Dendritic cell treated with granulocyte-macrophage colony-stimulating factor and Interleukin-4, amounts not matched to agents 40 ng/mL and 50 ng/mL, for 4 days (primary cell): Measurements from ENCODE around the gene ZMYND8.

ENCODE experiments used
- H3K27ac Mint-ChIP-seq: one replicate; pipeline ENCODE4 v1.8.0; 2022; ENCODE audit warnings: mild to moderate bottlenecking, mixed read lengths
- H3K27me3 Mint-ChIP-seq: one replicate; pipeline ENCODE4 v1.8.0; 2022; ENCODE audit warnings: mild to moderate bottlenecking, mixed read lengths
- H3K36me3 Mint-ChIP-seq: one replicate; pipeline ENCODE4 v1.8.0; 2022; ENCODE audit warnings: low read depth, mixed read lengths
- H3K4me1 Mint-ChIP-seq: one replicate; pipeline ENCODE4 v1.8.0; 2022; ENCODE audit warnings: low read depth, mixed read lengths
- H3K4me3 Mint-ChIP-seq: one replicate; pipeline ENCODE4 v1.8.0; 2022; ENCODE audit warnings: mild to moderate bottlenecking, moderate library complexity, mixed read lengths
- H3K9me3 Mint-ChIP-seq: one replicate; pipeline ENCODE4 v1.8.0; 2022; ENCODE audit warnings: mixed read lengths
- intact Hi-C: fragments of 100-400 bp; cut with micrococcal nuclease; formaldehyde crosslinking; loops from one replicate; pipeline ENCODE4 v1.15.0; 2022

Gene ZMYND8

GRCh38 chr20:47337413-47337812 lies 19.1 kb downstream of the ZMYND8 start:
- H3K4me1 Mint-ChIP-seq = peaks cover 21% of the 10 kb centered on the region
- no peaks in the 10 kb centered on the region for H3K9me3 Mint-ChIP-seq
- no peak overlapping the region for H3K4me3 Mint-ChIP-seq
- intact Hi-C loops = no loop called here
- peaks cover 70% of the 10 kb centered on the region for H3K36me3 Mint-ChIP-seq
- no peaks in the 10 kb centered on the region for H3K27me3 Mint-ChIP-seq
- no peak overlapping the region for H3K27ac Mint-ChIP-seq

- H3K27ac Mint-ChIP-seq = no peak overlapping the region
- H3K27me3 Mint-ChIP-seq = no peaks in the 10 kb centered on the region
- H3K4me3 Mint-ChIP-seq = no peak overlapping the region
These were observed 20.3 kb downstream of the ZMYND8 start for GRCh38 chr20:47336129-47336754.

GRCh38 chr20:47335251-47336128 lies 21.0 kb downstream of the ZMYND8 start:
- Mint-ChIP-seq H3K4me1 (peaks cover 39% of the 10 kb centered on the region), H3K36me3 (peaks cover 72% of the 10 kb centered on the region), H3K9me3 (no peaks in the 10 kb centered on the region), H3K27ac (no peak overlapping the region), H3K4me3 (no peak overlapping the region), H3K27me3 (no peaks in the 10 kb centered on the region)
- intact Hi-C loops = no loop called here

More at GRCh38 chr20:47336129-47336754, 20.3 kb downstream of the ZMYND8 start:
- no peaks in the 10 kb centered on the region for H3K9me3 Mint-ChIP-seq
- peaks cover 32% of the 10 kb centered on the region for H3K4me1 Mint-ChIP-seq
- H3K36me3 Mint-ChIP-seq = peaks cover 72% of the 10 kb centered on the region
- intact Hi-C loops = no loop called here

GRCh38 chr20:47334022-47334551 lies 22.4 kb downstream of the ZMYND8 start:
- intact Hi-C loops = no loop called here
- H3K9me3 Mint-ChIP-seq = no peaks in the 10 kb centered on the region
- peaks cover 58% of the 10 kb centered on the region for H3K36me3 Mint-ChIP-seq
- no peak overlapping the region for H3K4me3 Mint-ChIP-seq
- peaks cover 39% of the 10 kb centered on the region for H3K4me1 Mint-ChIP-seq
- no peaks in the 10 kb centered on the region for H3K27me3 Mint-ChIP-seq
- H3K27ac Mint-ChIP-seq = peak overlapping the region; percentile 51

- peaks cover 44% of the 10 kb centered on the region for H3K36me3 Mint-ChIP-seq
- intact Hi-C loops = no loop called here
- no peak overlapping the region for H3K4me3 Mint-ChIP-seq
These were observed 23.9 kb downstream of the ZMYND8 start for GRCh38 chr20:47332381-47333206.

GRCh38 chr20:47330933-47331708 lies 25.4 kb downstream of the ZMYND8 start:
- peaks cover 45% of the 10 kb centered on the region for H3K36me3 Mint-ChIP-seq
- H3K4me3 Mint-ChIP-seq = no peak overlapping the region
- intact Hi-C loops = no loop called here
- no peaks in the 10 kb centered on the region for H3K27me3 Mint-ChIP-seq
- no peaks in the 10 kb centered on the region for H3K9me3 Mint-ChIP-seq
- H3K4me1 Mint-ChIP-seq = peaks cover 45% of the 10 kb centered on the region
- H3K27ac Mint-ChIP-seq = peak overlapping the region; percentile 6

More at GRCh38 chr20:47332381-47333206, 23.9 kb downstream of the ZMYND8 start:
- no peaks in the 10 kb centered on the region for H3K9me3 Mint-ChIP-seq
- H3K4me1 Mint-ChIP-seq = peaks cover 45% of the 10 kb centered on the region
- H3K27me3 Mint-ChIP-seq = no peaks in the 10 kb centered on the region
- H3K27ac Mint-ChIP-seq = peak overlapping the region; percentile 6

- Mint-ChIP-seq H3K4me1 (peaks cover 48% of the 10 kb centered on the region), H3K27me3 (no peaks in the 10 kb centered on the region), H3K36me3 (peaks cover 44% of the 10 kb centered on the region), H3K4me3 (no peak overlapping the region), H3K9me3 (no peaks in the 10 kb centered on the region), H3K27ac (no peak overlapping the region)
- intact Hi-C loops = no loop called here
These were observed 26.4 kb downstream of the ZMYND8 start for GRCh38 chr20:47330071-47330470.

- Mint-ChIP-seq H3K4me1 (peaks cover 43% of the 10 kb centered on the region), H3K4me3 (no peak overlapping the region), H3K36me3 (peaks cover 56% of the 10 kb centered on the region), H3K27ac (no peak overlapping the region), H3K9me3 (no peaks in the 10 kb centered on the region), H3K27me3 (no peaks in the 10 kb centered on the region)
- intact Hi-C loops = no loop called here
These were observed 28.4 kb downstream of the ZMYND8 start for GRCh38 chr20:47328129-47328528.

GRCh38 chr20:47327711-47328110 lies 28.8 kb downstream of the ZMYND8 start:
- Mint-ChIP-seq H3K9me3 (no peaks in the 10 kb centered on the region), H3K27me3 (no peaks in the 10 kb centered on the region), H3K36me3 (peaks cover 55% of the 10 kb centered on the region), H3K27ac (no peak overlapping the region), H3K4me1 (peaks cover 42% of the 10 kb centered on the region), H3K4me3 (no peak overlapping the region)
- intact Hi-C loops = no loop called here

GRCh38 chr20:47326658-47327268 lies 29.7 kb downstream of the ZMYND8 start:
- Mint-ChIP-seq H3K27ac (peak overlapping the region; percentile 7), H3K36me3 (peaks cover 48% of the 10 kb centered on the region), H3K4me1 (peaks cover 36% of the 10 kb centered on the region), H3K4me3 (no peak overlapping the region), H3K9me3 (no peaks in the 10 kb centered on the region), H3K27me3 (no peaks in the 10 kb centered on the region)
- intact Hi-C loops = no loop called here

- intact Hi-C loops = no loop called here
- no peaks in the 10 kb centered on the region for H3K9me3 Mint-ChIP-seq
- H3K4me3 Mint-ChIP-seq = no peak overlapping the region
- H3K36me3 Mint-ChIP-seq = peaks cover 35% of the 10 kb centered on the region
- H3K27ac Mint-ChIP-seq = no peak overlapping the region
- H3K4me1 Mint-ChIP-seq = peaks cover 35% of the 10 kb centered on the region
- no peaks in the 10 kb centered on the region for H3K27me3 Mint-ChIP-seq
These were observed 31.3 kb downstream of the ZMYND8 start for GRCh38 chr20:47325242-47325641.

- Mint-ChIP-seq H3K9me3 (no peaks in the 10 kb centered on the region), H3K27me3 (no peaks in the 10 kb centered on the region), H3K27ac (peak overlapping the region; percentile 97), H3K4me3 (no peak overlapping the region), H3K36me3 (peaks cover 29% of the 10 kb centered on the region), H3K4me1 (peaks cover 65% of the 10 kb centered on the region)
- intact Hi-C loops = no loop called here
These were observed 35.3 kb downstream of the ZMYND8 start for GRCh38 chr20:47320990-47321805.
